Left kidney (tissue), 2 donors: ENCODE results near the gene RNF133. TPM values are rescaled to one million over a fixed set of nuclear protein-coding genes. Genes with fewer than 3 reads are reported as not detected.
A peak's percentile ranks its signal among the peaks of the same experiment; 100 is the strongest.
"Not testable (repeated sequence)": the region's sequence is repeated elsewhere in the genome, so short reads cannot be mapped to it uniquely, and the experiment has no call there.

Experiments used
- DNase-seq: peaks from one replicate; pipeline ENCODE4 v3.0.0-alpha.2; 2013
- polyA plus RNA-seq: library from polyadenylated mRNA; unstranded; fragments of 120-200 nt; gene quantifications from one replicate; pipeline ENCODE4 v1.2.1, GENCODE V29; 2013; ENCODE audit not compliant: insufficient read length

RNF133 gene
- polyA plus RNA-seq, 1 donor: 0.18 TPM

DNA sequence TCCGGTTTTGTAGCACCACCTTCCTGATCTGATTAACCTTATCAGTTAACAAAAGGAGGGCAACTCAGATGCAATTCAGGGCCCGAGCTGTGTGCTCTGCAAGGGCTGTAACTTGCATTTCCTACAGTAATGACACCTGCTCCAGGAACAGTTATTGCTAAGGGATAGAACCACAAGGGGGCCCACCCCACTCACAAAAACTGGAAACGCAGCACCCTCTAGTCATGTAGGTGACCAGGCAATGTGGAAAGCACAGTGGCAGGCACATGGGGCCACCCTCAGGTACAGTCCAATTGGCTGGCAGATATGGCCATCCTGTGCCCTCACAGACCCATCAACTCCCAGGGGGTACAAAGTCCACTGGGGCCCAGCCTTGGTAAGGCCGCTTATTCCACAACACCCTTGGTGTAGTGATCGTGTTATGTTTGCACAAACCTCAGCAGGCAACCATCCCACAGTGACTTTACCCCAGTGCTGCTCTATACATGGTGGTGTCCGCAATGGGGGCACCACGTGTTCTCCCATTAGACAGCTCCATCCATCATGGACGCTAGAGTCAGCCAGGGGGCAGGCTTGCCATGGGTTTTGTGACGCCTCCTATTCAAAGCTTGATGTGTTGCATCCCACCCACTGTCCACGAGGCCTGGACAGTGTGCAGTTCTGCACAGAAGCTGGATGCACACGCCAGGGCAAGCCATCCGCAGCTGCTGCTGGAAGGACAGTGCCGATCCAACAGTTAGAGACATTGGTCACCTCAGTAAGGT lies 9.4 kb downstream of the RNF133 start:
- DNase-seq: no peak

DNA sequence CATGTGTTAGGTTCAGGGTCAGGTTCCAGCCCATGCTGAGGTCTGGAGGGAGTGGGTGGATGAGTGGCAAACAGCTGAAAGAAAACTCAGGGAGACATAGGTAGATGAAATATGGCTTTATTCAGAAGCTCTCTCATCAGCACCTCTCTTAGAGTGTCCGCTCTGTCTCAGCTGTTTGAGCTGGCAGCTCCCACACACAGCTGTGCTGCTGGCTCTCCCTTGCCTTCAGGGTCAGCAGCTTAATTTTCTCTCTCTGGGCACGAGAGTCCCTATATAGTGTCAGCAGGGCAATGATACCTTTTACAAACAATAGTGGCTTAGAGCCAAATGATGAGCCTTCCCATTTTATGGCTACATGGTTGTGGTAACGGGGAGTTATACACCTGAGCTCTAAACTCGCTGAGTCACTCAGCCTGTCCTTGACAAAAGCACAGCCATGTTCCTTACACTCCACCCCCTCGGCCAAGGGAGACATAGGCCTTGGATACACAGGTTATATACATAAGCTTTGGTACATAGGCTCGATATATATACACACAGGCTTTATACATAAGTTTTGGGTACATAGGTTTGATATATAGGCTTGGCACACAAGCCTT lies 10.4 kb downstream of the RNF133 start:
- DNase-seq: peak; percentile 40

DNA sequence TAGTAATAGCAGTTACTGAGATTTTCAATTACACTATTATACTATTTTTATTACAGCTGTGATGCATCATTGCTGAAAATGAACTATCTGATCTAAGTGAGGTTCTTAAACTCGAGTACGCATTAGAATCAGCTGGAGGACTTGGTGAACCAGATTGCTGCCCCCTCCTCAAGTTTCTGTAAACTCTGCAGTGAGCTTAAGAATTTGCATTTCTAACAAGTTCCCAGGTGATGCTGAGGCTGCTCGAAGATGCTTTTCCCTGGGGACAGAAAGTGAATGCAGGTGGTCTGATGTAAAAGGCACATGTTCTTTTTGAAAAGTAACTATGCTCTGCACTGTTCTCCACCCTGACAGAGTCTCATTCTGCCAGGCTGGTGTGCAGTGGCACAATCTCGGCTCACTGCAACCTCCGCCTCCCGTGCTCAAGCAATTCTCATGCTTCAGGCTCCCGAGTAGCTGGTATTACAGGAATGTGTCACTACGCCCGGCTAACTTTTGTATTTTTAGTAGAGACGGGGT lies 12.5 kb downstream of the RNF133 start:
- DNase-seq: no peak

DNA sequence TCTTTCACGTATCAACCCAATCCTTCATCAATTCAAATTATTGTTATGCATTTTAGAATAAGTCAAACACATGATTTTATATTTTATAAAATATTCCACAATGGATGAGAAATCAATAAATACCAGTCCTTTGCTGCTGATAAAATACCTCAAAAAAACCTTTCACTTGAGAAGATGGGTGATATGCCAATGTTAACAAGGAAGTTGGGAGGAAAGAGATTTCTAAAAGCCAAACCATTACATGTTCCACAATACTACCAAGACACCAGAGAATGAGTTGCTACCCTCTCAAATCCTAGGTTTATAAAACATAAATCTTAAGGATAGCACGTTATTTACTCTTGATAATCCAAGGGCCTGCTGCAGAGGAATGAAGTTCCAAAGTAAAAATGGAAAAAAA lies 14.4 kb downstream of the RNF133 start:
- DNase-seq: no peak

DNA sequence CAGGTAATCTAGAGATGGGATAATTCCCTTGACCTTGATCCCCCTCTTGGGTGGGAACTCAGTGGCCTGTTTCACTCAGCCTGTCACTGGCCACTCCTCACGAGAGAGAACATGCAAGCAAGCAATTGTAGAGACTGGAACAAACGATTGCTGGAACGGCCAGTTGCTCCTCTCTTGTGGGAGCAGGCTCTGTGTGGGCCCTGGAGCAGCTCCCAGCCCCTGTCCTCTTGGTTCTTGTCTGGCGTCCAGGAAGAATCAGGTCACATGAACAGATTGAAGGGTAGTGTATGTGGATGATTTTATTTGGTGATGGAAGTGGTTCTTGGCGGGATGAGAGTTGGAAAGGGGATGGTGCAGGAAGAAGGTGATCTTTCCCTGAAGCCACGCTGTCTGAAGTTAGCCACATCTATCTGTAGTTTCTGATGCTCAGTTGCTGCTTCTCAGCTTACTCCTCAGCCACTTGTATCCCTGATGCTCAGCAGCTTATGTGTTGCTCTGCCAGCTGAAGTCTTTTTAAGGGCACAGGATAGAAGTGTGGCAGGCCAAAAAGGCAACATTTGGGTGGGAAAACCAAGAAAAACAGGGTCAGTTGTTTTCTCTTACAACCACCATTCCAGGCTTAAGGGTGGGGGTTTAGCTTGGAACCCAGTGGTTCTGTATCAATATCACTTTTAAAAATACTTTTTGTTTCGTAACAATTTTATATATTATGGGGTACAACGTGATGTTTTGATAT lies 15.9 kb downstream of the RNF133 start:
- DNase-seq: no peak

DNA sequence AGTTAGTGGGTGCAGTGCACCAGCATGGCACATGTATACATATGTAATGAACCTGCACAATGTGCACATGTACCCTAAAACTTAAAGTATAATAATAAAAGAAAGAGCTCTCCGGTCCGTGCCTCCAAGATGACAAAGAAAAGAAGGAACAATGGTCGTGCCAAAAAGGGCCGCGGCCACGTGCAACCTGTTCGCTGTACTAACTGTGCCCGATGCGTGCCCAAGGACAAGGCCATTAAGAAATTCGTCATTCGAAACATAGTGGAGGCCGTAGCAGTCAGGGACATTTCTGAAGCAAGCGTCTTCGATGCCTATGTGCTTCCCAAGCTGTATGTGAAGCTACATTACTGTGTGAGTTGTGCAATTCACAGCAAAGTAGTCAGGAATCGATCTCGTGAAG lies 17.7 kb downstream of the RNF133 start:
- not testable (repeated sequence) for DNase-seq

DNA sequence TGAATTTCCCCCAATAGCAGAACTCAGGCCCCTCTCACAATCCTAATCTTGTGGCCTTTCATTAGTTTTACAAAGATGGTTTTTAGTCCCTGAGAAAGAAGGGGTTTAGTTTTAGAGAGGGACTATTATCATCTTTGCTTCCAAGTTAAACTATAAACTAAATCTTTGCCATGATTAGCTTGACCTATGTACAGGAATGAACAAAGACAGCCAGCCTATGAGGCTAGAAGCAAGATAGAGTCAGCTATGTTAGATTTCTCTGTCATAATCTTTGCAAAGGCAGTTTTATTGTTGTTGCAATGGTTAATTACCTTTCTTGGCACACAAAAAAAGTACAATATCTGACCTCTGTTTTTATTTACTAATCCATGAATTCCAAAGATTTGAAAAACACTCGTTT lies 19.1 kb downstream of the RNF133 start:
- no peak for DNase-seq

DNA sequence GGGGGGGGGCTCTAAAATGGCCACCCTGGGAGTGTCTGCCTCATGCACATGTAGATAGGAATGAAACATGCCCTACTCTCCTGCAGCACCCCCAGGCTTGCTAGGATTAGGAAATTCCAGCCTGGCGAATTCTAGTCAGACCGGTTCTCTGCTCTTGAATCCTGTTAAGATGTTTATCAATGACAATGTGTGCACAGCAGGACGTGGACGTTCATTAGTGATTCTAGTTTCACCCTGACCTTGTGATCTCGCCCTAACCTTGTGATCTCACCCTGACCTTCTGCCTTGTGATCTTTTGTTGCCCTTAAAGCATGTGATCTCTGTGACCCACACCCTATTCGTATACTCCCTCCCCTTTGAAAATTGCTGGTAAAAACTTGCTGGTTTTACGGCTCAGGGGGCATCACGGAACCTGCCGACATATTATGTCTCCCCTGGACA lies 19.6 kb downstream of the RNF133 start:
- DNase-seq: not testable (repeated sequence)

DNA sequence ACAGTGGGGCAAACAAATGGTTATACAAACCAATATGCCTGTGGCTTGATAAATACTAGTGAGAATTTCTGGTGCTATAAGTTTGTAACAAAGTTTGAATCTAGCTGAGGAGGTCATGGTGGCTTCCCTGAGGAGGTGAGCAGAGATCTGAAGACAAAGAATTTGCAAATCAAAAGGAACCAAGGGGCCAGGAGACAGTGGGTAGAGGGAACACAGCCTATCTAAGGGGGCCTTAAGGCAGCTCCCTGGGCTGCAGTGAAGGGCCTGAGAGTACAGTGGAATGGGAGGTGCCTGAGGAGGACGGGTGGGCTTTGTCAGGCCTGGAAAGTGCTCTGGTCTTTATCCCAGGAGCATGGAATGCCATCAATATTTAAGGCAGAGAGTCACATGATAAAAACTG lies 21.8 kb downstream of the RNF133 start:
- DNase-seq: no peak

DNA sequence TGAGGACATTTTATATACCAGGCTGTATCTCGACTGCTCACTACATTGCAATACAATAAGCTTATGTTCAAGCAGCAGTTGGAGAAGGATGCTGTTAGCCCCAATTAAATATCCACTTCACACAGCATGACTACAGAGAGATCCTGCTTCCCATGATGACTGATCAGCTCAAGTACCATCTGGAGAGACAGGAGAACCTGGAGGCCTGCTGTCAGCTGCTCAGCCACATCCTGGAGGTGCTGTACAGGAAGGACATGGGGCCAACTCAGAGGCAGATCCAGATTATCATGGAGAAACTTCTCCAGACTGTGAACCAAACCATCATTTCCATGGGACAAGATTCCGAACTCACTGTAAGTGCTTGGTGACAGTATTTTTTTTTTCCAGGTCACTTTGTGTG lies 22.5 kb downstream of the RNF133 start:
- DNase-seq: no peak

DNA sequence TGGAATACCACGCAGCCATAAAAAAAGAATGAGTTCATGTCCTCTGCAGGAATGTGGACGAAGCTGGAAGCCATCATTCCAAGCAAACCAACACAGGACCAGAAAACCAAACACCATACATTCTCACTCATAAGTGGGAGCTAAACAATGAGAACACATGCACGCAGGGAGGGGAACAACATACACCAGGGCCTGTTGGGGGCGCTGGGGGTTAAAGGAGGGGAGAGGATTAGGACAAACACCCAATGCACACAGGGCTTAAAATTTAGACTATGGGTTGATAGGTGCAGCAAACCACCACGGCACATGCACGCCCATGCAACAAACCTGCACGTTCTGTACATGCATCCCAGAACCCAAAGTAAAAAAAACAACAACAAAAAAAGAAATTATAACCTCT lies 23.3 kb downstream of the RNF133 start:
- no peak for DNase-seq

DNA sequence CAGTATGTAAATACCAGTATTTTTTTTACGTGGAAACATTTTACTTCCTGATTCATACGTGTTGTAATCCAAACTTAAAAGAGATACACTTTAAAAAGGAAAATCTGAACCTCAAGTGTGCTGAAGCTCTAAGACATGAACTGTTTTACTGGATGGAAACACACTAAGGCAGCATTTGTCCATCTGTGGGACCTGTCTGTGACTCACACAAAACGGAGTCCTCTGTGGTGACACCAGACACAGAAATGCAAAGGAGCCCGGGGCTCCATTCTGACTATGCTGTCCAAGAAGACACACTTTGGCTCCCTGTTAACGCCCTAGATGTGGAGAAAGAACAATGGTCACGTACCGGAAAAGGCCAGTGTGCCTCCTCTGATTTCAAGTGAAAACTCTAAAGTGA lies 23.9 kb downstream of the RNF133 start:
- DNase-seq: no peak

- DNase-seq: no peak
These were observed 24.4 kb downstream of the RNF133 start for GRCh38 chr7:122674502-122674901.

DNA sequence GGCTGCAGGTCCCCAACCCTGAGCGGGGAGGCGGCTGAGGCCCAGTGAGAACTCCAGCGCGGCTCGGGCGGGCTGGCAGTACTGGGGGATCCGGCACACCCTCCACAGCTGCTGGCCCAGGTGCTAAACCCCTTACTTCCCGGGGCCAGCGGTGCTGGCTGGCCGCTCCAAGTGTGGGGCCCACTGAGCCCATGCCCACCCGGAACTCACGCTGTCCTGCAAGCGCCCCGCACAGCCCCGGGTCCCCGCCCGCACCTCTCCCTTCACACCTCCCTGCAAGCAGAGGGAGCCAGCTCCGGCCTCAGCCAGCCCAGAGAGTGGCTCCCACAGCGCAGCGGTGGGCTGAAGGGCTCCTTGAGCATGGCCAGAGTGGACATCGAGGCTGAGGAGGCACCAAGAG lies 25.0 kb downstream of the RNF133 start:
- no peak for DNase-seq

GRCh38 chr7:122672536-122672935 lies 26.4 kb downstream of the RNF133 start:
- no peak for DNase-seq

GRCh38 chr7:122663733-122664132 lies 35.2 kb downstream of the RNF133 start:
- no peak for DNase-seq

DNA sequence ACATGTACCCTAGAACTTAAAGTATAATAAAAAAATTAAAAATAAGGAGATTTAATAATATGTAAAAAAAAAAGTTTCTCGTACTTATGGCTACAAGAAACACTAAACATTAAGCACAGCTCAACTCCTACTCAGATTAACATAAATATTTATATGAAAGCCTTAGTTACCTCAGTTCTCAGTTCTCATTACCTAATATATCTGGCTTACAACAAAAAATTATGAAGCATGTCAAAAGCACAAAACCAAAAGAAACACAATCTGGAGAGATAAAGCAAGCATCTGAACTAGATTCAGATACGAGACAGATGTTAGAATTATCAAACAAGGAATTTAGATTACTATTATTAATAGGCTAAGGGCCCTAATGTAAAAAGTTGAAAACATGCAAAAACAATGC lies 40.1 kb downstream of the RNF133 start:
- DNase-seq: no peak

- DNase-seq: no peak
These were observed 45.2 kb downstream of the RNF133 start for GRCh38 chr7:122653685-122654084.

DNA sequence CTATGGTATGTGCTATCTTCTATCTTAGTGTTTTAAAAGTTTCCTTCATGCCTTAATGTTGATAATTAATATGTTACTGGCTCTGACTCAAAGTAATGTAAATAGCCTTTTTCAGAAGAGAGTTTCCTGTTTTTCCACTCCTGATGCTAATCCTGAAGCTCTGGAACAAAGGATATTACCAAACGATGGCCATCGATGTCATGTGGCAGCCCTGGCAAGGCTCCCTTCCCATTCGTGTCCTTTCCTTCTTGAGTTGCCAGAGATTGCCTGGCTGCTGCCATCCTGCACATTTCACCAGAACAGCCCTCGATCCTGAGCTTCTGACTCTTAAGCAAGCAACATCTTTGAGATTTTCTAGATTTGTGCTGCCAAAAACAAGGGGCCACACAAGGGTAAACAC lies 46.0 kb downstream of the RNF133 start:
- no peak for DNase-seq

GRCh38 chr7:122651451-122651850 lies 47.5 kb downstream of the RNF133 start:
- DNase-seq: no peak
